Kidney epithelial cell (primary cell): ENCODE data around the gene MAPKAP1. TPM values are rescaled to one million over a fixed set of nuclear protein-coding genes. Genes with fewer than 3 reads are reported as not detected.

ENCODE experiments used
- DNase-seq: peaks from one replicate; pipeline ENCODE4 v3.0.0-alpha.2; 2010; ENCODE audit warnings: low read depth
- H3K27me3 ChIP-seq: 2 replicates; pipeline ENCODE4 v1.6.0; 2011; ENCODE audit warnings: low read length; ENCODE audit not compliant: control insufficient read depth, insufficient read depth
- H3K36me3 ChIP-seq: 2 replicates; pipeline ENCODE4 v1.5.1; 2011; ENCODE audit warnings: low read length; ENCODE audit not compliant: control insufficient read depth, insufficient read depth
- H3K4me3 ChIP-seq: 2 replicates; pipeline ENCODE4 v1.5.1; 2011; ENCODE audit warnings: low read depth, mild to moderate bottlenecking, control low read depth, low read length
- CTCF ChIP-seq: IDR thresholded peaks from 2 replicates; pipeline ENCODE4 v1.5.1; 2011; ENCODE audit warnings: mild to moderate bottlenecking, moderate library complexity, low read length, control low read depth, inconsistent platforms; ENCODE audit not compliant: insufficient read depth, poor library complexity, severe bottlenecking
- total RNA-seq: library from RNA; depleted of rRNA; stranded (reverse); fragments of >200 nt; gene quantifications from 2 replicates; pipeline ENCODE4 v1.2.3, GENCODE V29; 2015

MAPKAP1 gene
- total RNA-seq, 1 donor from 2014 or later: 101 TPM

GRCh38 chr9:125744616-125745015 lies 37.6 kb upstream of the MAPKAP1 start:
- TF ChIP-seq CTCF: no peak
- no peak for DNase-seq
- H3K27me3 ChIP-seq: no peaks in the 10 kb centered on the region
- no peak overlapping the region for H3K4me3 ChIP-seq
- no peaks in the 10 kb centered on the region for H3K36me3 ChIP-seq

- DNase-seq: no peak
- TF ChIP-seq CTCF: no peak
- no peak overlapping the region for H3K4me3 ChIP-seq
- H3K36me3 ChIP-seq: no peaks in the 10 kb centered on the region
- no peaks in the 10 kb centered on the region for H3K27me3 ChIP-seq
Measured at GRCh38 chr9:125743682-125744428, 36.8 kb upstream of the MAPKAP1 start.

GRCh38 chr9:125742657-125743056 lies 35.6 kb upstream of the MAPKAP1 start:
- no peak for DNase-seq
- H3K36me3 ChIP-seq: no peaks in the 10 kb centered on the region
- no peak overlapping the region for H3K4me3 ChIP-seq
- H3K27me3 ChIP-seq: no peaks in the 10 kb centered on the region
- TF ChIP-seq CTCF: no peak

- H3K4me3 ChIP-seq: no peak overlapping the region
- no peak for DNase-seq
- H3K36me3 ChIP-seq: no peaks in the 10 kb centered on the region
- no peak for TF ChIP-seq CTCF
- H3K27me3 ChIP-seq: no peaks in the 10 kb centered on the region
Measured at GRCh38 chr9:125739436-125739835, 32.4 kb upstream of the MAPKAP1 start.

GRCh38 chr9:125732562-125732961 lies 25.6 kb upstream of the MAPKAP1 start:
- Histone ChIP-seq H3K36me3 (no peaks in the 10 kb centered on the region), H3K4me3 (no peak overlapping the region), H3K27me3 (no peaks in the 10 kb centered on the region)
- TF ChIP-seq CTCF: no peak
- no peak for DNase-seq

GRCh38 chr9:125730168-125730567 lies 23.2 kb upstream of the MAPKAP1 start:
- TF ChIP-seq CTCF: no peak
- no peak overlapping the region for H3K4me3 ChIP-seq

More at GRCh38 chr9:125730168-125730567, 23.2 kb upstream of the MAPKAP1 start:
- H3K36me3 ChIP-seq: no peaks in the 10 kb centered on the region
- DNase-seq: no peak
- no peaks in the 10 kb centered on the region for H3K27me3 ChIP-seq
